ENCODE measurements around the gene RNF224. TPM values are rescaled to one million over a fixed set of nuclear protein-coding genes. Genes with fewer than 3 reads are reported as not detected.

Gene RNF224
- polyA plus RNA-seq, 1 experiment = not detected

DNA sequence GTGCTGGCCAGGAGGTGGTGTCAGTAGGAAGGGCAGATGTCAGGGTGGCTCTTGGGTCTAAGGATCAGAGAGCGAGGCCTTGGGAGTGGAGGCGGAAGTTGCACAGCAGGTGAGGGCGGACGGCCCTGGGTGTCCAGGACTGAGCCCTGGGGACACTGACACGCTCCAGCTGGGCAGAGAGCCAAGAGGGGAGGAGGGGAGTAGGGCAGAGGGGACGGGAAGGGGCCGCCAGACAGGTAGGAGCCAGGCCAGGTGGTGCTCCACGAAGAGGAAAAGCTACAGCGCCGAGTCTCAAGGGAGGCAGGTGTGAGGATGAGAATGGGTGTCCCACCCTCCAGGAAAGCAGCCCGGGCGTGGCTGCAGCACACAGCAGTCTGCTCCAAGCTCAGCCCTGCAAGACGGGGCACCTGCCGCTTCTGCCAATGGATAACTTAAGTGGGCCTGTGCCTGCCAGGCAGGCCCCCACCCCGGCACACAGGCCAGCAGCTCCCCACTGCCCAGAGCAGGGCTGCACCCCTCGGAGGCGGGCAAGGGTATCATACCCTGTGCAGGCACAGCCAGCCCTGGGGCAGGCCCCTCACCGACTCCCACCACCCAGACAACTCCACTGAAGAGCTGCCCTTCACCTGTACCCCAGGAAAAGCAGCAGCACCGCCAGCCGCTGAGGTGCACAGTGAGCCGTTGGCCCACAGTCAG, 31.6 kb upstream of the RNF224 start:
- POLR2A ChIA-PET = no interaction called here
- no peak overlapping the region for H3K4me3 ChIP-seq (ENCODE audit: low read depth, low read length)

DNA sequence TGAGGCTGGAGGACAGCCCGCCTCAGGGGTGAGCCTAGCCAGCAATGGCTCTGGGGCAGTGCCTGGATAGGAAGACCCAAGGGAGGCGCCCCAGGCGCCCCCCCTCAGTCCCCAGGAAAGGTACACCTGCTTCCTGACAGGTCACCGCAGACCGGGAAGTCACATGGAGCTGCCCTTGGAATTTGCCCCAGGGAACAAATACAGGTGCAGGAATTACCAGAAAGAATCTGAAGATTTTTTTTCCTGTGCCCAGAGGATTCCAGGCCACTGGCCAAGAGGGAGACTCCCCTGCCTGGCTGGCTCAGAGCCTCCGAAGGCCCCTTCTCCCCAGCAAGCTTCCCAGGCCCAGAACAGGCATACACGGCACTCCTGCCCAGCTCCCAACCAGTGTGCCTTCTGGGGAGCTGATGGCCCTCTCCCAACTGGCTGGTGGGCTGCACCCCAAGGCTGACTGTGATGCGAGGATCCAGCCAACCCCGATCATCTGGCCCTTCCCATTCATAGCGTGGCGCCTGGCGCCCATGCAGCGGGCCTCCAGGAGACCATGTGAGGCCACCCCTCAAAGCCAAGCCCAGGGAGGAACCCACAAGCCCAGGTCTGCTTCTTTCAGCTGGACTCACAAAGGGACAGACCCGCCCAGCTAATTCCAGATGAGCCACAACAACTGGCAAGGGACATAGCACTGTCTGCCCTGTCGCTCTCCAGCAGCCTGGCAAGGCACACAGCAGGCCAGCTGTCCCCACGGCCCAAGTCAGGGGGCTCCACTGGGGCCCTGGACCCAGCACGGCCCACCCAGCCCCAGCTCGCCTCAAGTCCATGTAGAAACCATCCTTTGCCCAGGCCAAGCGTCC, 29.0 kb upstream of the RNF224 start:
- TF ChIP-seq, protein P1, sequence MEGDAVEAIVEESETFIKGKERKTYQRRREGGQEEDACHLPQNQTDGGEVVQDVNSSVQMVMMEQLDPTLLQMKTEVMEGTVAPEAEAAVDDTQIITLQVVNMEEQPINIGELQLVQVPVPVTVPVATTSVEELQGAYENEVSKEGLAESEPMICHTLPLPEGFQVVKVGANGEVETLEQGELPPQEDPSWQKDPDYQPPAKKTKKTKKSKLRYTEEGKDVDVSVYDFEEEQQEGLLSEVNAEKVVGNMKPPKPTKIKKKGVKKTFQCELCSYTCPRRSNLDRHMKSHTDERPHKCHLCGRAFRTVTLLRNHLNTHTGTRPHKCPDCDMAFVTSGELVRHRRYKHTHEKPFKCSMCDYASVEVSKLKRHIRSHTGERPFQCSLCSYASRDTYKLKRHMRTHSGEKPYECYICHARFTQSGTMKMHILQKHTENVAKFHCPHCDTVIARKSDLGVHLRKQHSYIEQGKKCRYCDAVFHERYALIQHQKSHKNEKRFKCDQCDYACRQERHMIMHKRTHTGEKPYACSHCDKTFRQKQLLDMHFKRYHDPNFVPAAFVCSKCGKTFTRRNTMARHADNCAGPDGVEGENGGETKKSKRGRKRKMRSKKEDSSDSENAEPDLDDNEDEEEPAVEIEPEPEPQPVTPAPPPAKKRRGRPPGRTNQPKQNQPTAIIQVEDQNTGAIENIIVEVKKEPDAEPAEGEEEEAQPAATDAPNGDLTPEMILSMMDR (IDR thresholded peaks at IDR 0.05; ENCODE audit: insufficient read depth, low read depth, low read length) = no peak
- DNase-seq (ENCODE audit: low read depth) = no peak
- POLR2A ChIA-PET = no interaction called here
- CTCF ChIA-PET = interaction anchor here (0.5 to 1.0 kb wide), 2 partner anchors 21 to 146 kb away, joined by 3 read pairs; no protein-coding TSS in a partner anchor
- no peaks in the 10 kb centered on the region; the same call in 1 of the 2 replicates for H3K36me3 ChIP-seq (ENCODE audit: control insufficient read depth, insufficient read depth, low read length)
- no peaks in the 10 kb centered on the region for H3K27me3 ChIP-seq (ENCODE audit: control insufficient read depth, insufficient read depth, low read length)
- no peak overlapping the region for H3K4me3 ChIP-seq (ENCODE audit: low read depth, low read length)

More for the DNA sequence above, 31.6 kb upstream of the RNF224 start:
- no peak for DNase-seq (ENCODE audit: low read depth)
- CTCF ChIA-PET = interaction anchor here (1.1 kb wide), 1 partner anchor 32 kb away, joined by 3 read pairs; the partner anchor contains the start of gene RNF224
- TF ChIP-seq, protein P1 (IDR thresholded peaks at IDR 0.05; ENCODE audit: insufficient read depth, low read depth, low read length) = no peak
- peaks cover 10% of the 10 kb centered on the region for H3K36me3 ChIP-seq (ENCODE audit: control insufficient read depth, insufficient read depth, low read length)
- no peaks in the 10 kb centered on the region for H3K27me3 ChIP-seq (ENCODE audit: control insufficient read depth, insufficient read depth, low read length)

DNA sequence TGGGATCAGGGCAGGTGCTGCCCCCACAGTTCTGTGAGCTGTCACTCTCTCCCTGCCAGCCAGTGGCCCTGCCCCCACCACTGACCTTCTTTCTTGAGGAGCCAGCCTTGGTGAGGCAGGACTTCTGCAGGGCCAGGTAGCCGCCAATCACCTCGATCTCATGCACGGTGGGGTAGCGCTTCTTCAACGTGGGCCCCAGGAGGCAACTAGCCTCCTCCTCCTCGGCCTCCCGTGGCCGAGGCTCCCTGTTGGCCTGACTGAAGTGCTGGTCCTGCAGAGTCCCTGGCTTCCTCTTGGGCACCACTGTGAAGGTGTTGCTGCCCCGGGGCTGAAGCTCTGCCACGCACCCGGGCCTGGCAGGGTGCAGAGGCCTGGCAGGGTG, 28.4 kb upstream of the RNF224 start:
- DNase-seq (ENCODE audit: low read depth) = no peak
- POLR2A ChIA-PET = interaction anchor here (1.0 kb wide), 1 partner anchor 10 kb away, joined by 3 read pairs; no protein-coding TSS in a partner anchor
- Histone ChIP-seq H3K27me3 (ENCODE audit: control insufficient read depth, insufficient read depth, low read length) (no peaks in the 10 kb centered on the region), H3K4me3 (ENCODE audit: low read depth, low read length) (0 out of 2 replicates have a peak overlapping the region, but pooled peaks have one; percentile 1), H3K36me3 (ENCODE audit: control insufficient read depth, insufficient read depth, low read length) (no peaks in the 10 kb centered on the region; the same call in 1 of the 2 replicates)
- CTCF ChIA-PET = interaction anchor here (0.8 to 1.0 kb wide), 2 partner anchors 10 to 22 kb away, joined by 3 read pairs; no protein-coding TSS in a partner anchor
- TF ChIP-seq, protein P1 (IDR thresholded peaks at IDR 0.05; ENCODE audit: insufficient read depth, low read depth, low read length) = no peak

DNA sequence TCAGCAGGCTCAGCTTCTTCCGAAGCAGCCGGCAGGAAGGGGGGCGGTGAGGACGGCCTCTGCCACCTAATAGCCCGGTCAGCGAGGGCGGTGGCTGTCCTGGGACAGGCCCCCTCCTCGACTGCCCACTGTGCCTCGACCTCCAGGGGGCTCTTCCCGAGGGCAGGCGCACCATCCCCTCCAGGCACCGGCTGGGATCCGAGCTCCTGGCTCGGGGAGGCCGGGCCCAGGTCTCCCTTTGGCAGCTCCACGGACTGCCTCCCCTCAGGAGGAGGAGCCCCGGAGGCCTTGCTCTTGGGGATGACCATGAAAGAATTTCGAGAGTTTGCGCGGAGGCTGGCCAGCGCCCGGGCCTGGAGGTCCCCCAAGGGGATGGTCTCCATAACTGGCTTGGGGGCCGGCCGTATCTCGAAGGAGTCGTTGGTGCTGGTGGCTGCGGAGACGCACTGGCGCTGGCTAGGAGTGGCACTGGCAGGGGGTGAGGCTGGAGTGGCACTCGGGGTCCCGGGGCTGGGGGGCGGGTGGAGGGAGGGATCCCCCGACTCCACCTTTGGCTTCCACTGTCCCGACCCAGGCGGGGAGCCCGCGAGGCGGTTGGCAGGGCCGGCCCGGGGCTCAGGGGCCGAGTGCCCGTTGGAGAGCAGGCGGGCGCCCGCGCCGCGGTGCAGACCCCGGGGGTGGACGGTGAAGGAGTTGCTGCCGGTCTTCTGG, 27.7 kb upstream of the RNF224 start:
- TF ChIP-seq, protein P1 (IDR thresholded peaks at IDR 0.05; ENCODE audit: insufficient read depth, low read depth, low read length) = no peak
- Histone ChIP-seq H3K27me3 (ENCODE audit: control insufficient read depth, insufficient read depth, low read length) (no peaks in the 10 kb centered on the region), H3K36me3 (ENCODE audit: control insufficient read depth, insufficient read depth, low read length) (no peaks in the 10 kb centered on the region; the same call in 1 of the 2 replicates), H3K4me3 (ENCODE audit: low read depth, low read length) (peak overlapping the region; percentile 52)
- DNase-seq (ENCODE audit: low read depth) = no peak
- POLR2A ChIA-PET = interaction anchor here (1.0 kb wide), 1 partner anchor 10 kb away, joined by 3 read pairs; no protein-coding TSS in a partner anchor
- CTCF ChIA-PET = interaction anchor here (0.8 to 1.0 kb wide), 2 partner anchors 11 to 22 kb away, joined by 3 read pairs; no protein-coding TSS in a partner anchor

Data from BJ (cell line).